Activated naive CD4-positive, alpha-beta T cell treated with Interleukin-2 at 50 U/mL for 16 hours (primary cell): ENCODE results near the gene PPP3CA.

Experiments
- DNase-seq: peaks from one replicate; pipeline ENCODE4 v3.0.0-alpha.2; 2020

The PPP3CA gene

GRCh38 chr4:101081695-101082369, 265.5 kb downstream of the PPP3CA start:
- no peak for DNase-seq

GRCh38 chr4:101081166-101081565, 266.2 kb downstream of the PPP3CA start:
- no peak for DNase-seq

- DNase-seq: no peak
Observed at GRCh38 chr4:101078950-101079349, 268.4 kb downstream of the PPP3CA start.

- DNase-seq: no peak
Observed at GRCh38 chr4:101076032-101076431, 271.3 kb downstream of the PPP3CA start.

GRCh38 chr4:101075536-101075935, 271.8 kb downstream of the PPP3CA start:
- no peak for DNase-seq

- DNase-seq: no peak
Observed at GRCh38 chr4:101074326-101074725, 273.0 kb downstream of the PPP3CA start.

GRCh38 chr4:101071241-101071640, 276.1 kb downstream of the PPP3CA start:
- DNase-seq: no peak

- no peak for DNase-seq
Observed at GRCh38 chr4:101068115-101068514, 279.2 kb downstream of the PPP3CA start.

- no peak for DNase-seq
Observed at GRCh38 chr4:101067383-101067782, 279.9 kb downstream of the PPP3CA start.

GRCh38 chr4:101066626-101067170, 280.6 kb downstream of the PPP3CA start:
- DNase-seq: no peak

- DNase-seq: no peak
Observed at GRCh38 chr4:101065935-101066485, 281.3 kb downstream of the PPP3CA start.

- no peak for DNase-seq
Observed at GRCh38 chr4:101065346-101065745, 282.0 kb downstream of the PPP3CA start.

GRCh38 chr4:101064541-101065180, 282.7 kb downstream of the PPP3CA start:
- no peak for DNase-seq

GRCh38 chr4:101055392-101055791, 291.9 kb downstream of the PPP3CA start:
- DNase-seq: no peak

GRCh38 chr4:101050837-101051205, 296.5 kb downstream of the PPP3CA start:
- no peak for DNase-seq

GRCh38 chr4:101050088-101050836, 297.1 kb downstream of the PPP3CA start:
- DNase-seq: no peak

- no peak for DNase-seq
Observed at GRCh38 chr4:101049549-101050001, 297.8 kb downstream of the PPP3CA start.

- DNase-seq: no peak
Observed at GRCh38 chr4:101044766-101045165, 302.6 kb downstream of the PPP3CA start.

GRCh38 chr4:101042847-101043246, 304.5 kb downstream of the PPP3CA start:
- DNase-seq: no peak

- DNase-seq: no peak
Observed at GRCh38 chr4:101040776-101041175, 306.6 kb downstream of the PPP3CA start.

GRCh38 chr4:101039367-101039766, 308.0 kb downstream of the PPP3CA start:
- DNase-seq: peak; percentile 70

- DNase-seq: no peak
Observed at GRCh38 chr4:101037938-101038413, 309.4 kb downstream of the PPP3CA start.

GRCh38 chr4:101037249-101037648, 310.1 kb downstream of the PPP3CA start:
- DNase-seq: no peak
